HEK293T (cell line): ENCODE results near the gene INPP4A.

Experiments
- ARNT ChIP-seq: fragments of 450-650 bp; IDR thresholded peaks from 2 replicates; pipeline ENCODE4 v1.6.1; 2017; ENCODE audit warnings: mild to moderate bottlenecking
- BHLHE40 ChIP-seq: fragments of 450-650 bp; IDR thresholded peaks from 2 replicates; pipeline ENCODE4 v1.6.1; 2016; ENCODE audit warnings: mild to moderate bottlenecking, moderate library complexity, borderline replicate concordance
- FOXK2 ChIP-seq: fragments of 450-650 bp; IDR thresholded peaks from 2 replicates; pipeline ENCODE4 v1.6.1; 2016; ENCODE audit warnings: mild to moderate bottlenecking
- FOXM1 ChIP-seq: fragments of 450-650 bp; IDR thresholded peaks from 2 replicates; pipeline ENCODE4 v1.6.1; 2017; ENCODE audit warnings: mild to moderate bottlenecking, borderline replicate concordance
- HDGF ChIP-seq: fragments of 450-650 bp; IDR thresholded peaks from 2 replicates; pipeline ENCODE4 v1.6.1; 2017; ENCODE audit warnings: antibody characterized with exemption, borderline replicate concordance
- L3MBTL2 ChIP-seq: fragments of 450-650 bp; conservative IDR thresholded peaks from 2 replicates; pipeline ENCODE4 v1.6.1; 2016; ENCODE audit warnings: mild to moderate bottlenecking
- NFRKB ChIP-seq: fragments of 450-650 bp; IDR thresholded peaks from 2 replicates; pipeline ENCODE4 v1.6.1; 2016; ENCODE audit warnings: mild to moderate bottlenecking, moderate library complexity
- SP1 ChIP-seq: fragments of 450-650 bp; IDR thresholded peaks from 2 replicates; pipeline ENCODE4 v1.6.1; 2017
- ZNF384 ChIP-seq: fragments of 450-650 bp; IDR thresholded peaks from 2 replicates; pipeline ENCODE4 v1.6.1; 2016

- no peak for TF ChIP-seq ARNT
- TF ChIP-seq NFRKB = no peak
- no peak for TF ChIP-seq SP1
- no peak for TF ChIP-seq ZNF384
- TF ChIP-seq HDGF = no peak
- no peak for TF ChIP-seq L3MBTL2
- no peak for TF ChIP-seq FOXK2
- TF ChIP-seq BHLHE40 = no peak
- no peak for TF ChIP-seq FOXM1
These were observed 23.0 kb downstream of the INPP4A start for GRCh38 chr2:98467652-98468051.
